Stimulated activated CD8-positive, alpha-beta memory T cell treated with anti-CD3 and anti-CD28 coated beads, Interleukin-15, amount 100 ng/mL, for 4 hours (primary cell): ENCODE results near the gene CORO2B.

Experiments used
- DNase-seq, 2 donors: peaks; one replicate each; pipeline ENCODE4 v3.0.0-alpha.2; 2020; ENCODE audit warnings: low read depth in 2 of 2

Gene CORO2B

GRCh38 chr15:68578980-68579935, at the start of gene CORO2B:
TSS of gene CORO2B (plus strand) at chr15:68578993. CDS start at chr15:68579263, 270 bp downstream.
- DNase-seq = no peak

GRCh38 chr15:68531387-68532179, 47.2 kb upstream of the CORO2B start:
- no peak for DNase-seq

- no peak for DNase-seq
Observed at GRCh38 chr15:68536331-68537095, 42.3 kb upstream of the CORO2B start.

- DNase-seq = no peak
Observed at GRCh38 chr15:68537097-68537496, 41.7 kb upstream of the CORO2B start.

- no peak for DNase-seq
Observed at GRCh38 chr15:68537506-68537905, 41.3 kb upstream of the CORO2B start.

- no peak for DNase-seq
Observed at GRCh38 chr15:68538311-68538710, 40.5 kb upstream of the CORO2B start.

- DNase-seq = no peak
Observed at GRCh38 chr15:68541743-68542142, 37.0 kb upstream of the CORO2B start.

- no peak for DNase-seq
Observed at GRCh38 chr15:68542348-68542747, 36.4 kb upstream of the CORO2B start.

GRCh38 chr15:68542771-68543164, 36.0 kb upstream of the CORO2B start:
- no peak for DNase-seq

- DNase-seq = no peak
Observed at GRCh38 chr15:68543165-68544008, 35.4 kb upstream of the CORO2B start.

- DNase-seq = no peak
Observed at GRCh38 chr15:68546318-68546717, 32.5 kb upstream of the CORO2B start.

- DNase-seq = no peak
Observed at GRCh38 chr15:68548364-68548763, 30.4 kb upstream of the CORO2B start.

GRCh38 chr15:68550004-68550403, 28.8 kb upstream of the CORO2B start:
- DNase-seq = no peak

GRCh38 chr15:68550498-68551295, 28.1 kb upstream of the CORO2B start:
- DNase-seq = peak; percentile 23 to 59

- DNase-seq = no peak
Observed at GRCh38 chr15:68551296-68551635, 27.5 kb upstream of the CORO2B start.

- DNase-seq = no peak
Observed at GRCh38 chr15:68552344-68552743, 26.4 kb upstream of the CORO2B start.

GRCh38 chr15:68552773-68553172, 26.0 kb upstream of the CORO2B start:
- no peak for DNase-seq

GRCh38 chr15:68553314-68553993, 25.3 kb upstream of the CORO2B start:
- DNase-seq = no peak

- DNase-seq = peak in 1 of 2 donors; percentile 19
Observed at GRCh38 chr15:68553994-68554720, 24.6 kb upstream of the CORO2B start.
